Tibial nerve (tissue), 4 donors: ENCODE results near the gene GALNT10. TPM values are rescaled to one million over a fixed set of nuclear protein-coding genes. Genes with fewer than 3 reads are reported as not detected.
A peak's percentile ranks its signal among the peaks of the same experiment; 100 is the strongest.

Source experiments
- DNase-seq, 2 donors: peaks; one replicate each; pipeline ENCODE4 v3.0.0-alpha.2; 2019; ENCODE audit warnings: low spot score in 2 of 2
- H3K27ac ChIP-seq, 4 donors: fragments of 200-600 bp; sonication (generic) in 3 of 4; one replicate each; pipeline ENCODE4 v1.5.1; 2017 to 2019; ENCODE audit warnings: mild to moderate bottlenecking in 1 of 4
- H3K27me3 ChIP-seq, 2 donors: fragments of 200-600 bp; sonication (generic) in 1 of 2; one replicate each; pipeline versions ENCODE4 v1.5.1 to v1.6.0; 2017 to 2019
- H3K36me3 ChIP-seq, 3 donors: fragments of 200-600 bp; sonication (generic); one replicate each; pipeline ENCODE4 v1.5.1; 2018 to 2019
- H3K4me1 ChIP-seq, 4 donors: fragments of 200-600 bp; sonication (generic) in 3 of 4; one replicate each; pipeline ENCODE4 v1.5.1; 2017 to 2019
- H3K4me3 ChIP-seq, 4 donors: fragments of 200-600 bp; sonication (generic) in 3 of 4; one replicate each; pipeline ENCODE4 v1.5.1; 2017 to 2019; ENCODE audit warnings: mild to moderate bottlenecking in 1 of 4, moderate library complexity in 1 of 4
- H3K9me3 ChIP-seq, 4 donors: fragments of 200-600 bp; sonication (generic) in 3 of 4; one replicate each; pipeline ENCODE4 v1.5.1; 2017 to 2019
- EP300 ChIP-seq, 2 donors: sonication (generic); formaldehyde crosslinking; IDR thresholded peaks; one replicate each; pipeline ENCODE4 v1.6.1; 2017; ENCODE audit warnings: antibody characterized with exemption in 2 of 2, mild to moderate bottlenecking in 1 of 2
- POLR2A ChIP-seq, 2 donors: fragments of 450-650 bp; IDR thresholded peaks; one replicate each; pipeline ENCODE4 v1.6.1; 2017; ENCODE audit warnings: antibody characterized with exemption in 2 of 2, mild to moderate bottlenecking in 2 of 2, moderate library complexity in 2 of 2
- WGBS, 2 donors: methylation state at CpG; one replicate each; pipeline ENCODE4 v1.1.5; 2018; 5-methylcytosine and 5-hydroxymethylcytosine counted together
- total RNA-seq, 4 donors: library from RNA; depleted of rRNA; stranded (reverse); fragments of >200 nt; gene quantifications; one replicate each; pipeline ENCODE4 v1.1.0, GENCODE V29; 2016
- TF ChIP-seq, protein P1 (sequence below), 5 experiments: fragments of 200-600 bp in 3 of 5; fragments of 450-650 bp in 2 of 5; sonication (generic) in 3 of 5; IDR thresholded peaks; one replicate each; pipeline ENCODE4 v1.5.1; 2016 to 2019; ENCODE audit warnings: antibody characterized with exemption in 5 of 5, mild to moderate bottlenecking in 3 of 5, moderate library complexity in 2 of 5

The GALNT10 gene
- total RNA-seq, 4 donors from 2014 or later = 24.1 to 41.2 (median 26.7) TPM

DNA sequence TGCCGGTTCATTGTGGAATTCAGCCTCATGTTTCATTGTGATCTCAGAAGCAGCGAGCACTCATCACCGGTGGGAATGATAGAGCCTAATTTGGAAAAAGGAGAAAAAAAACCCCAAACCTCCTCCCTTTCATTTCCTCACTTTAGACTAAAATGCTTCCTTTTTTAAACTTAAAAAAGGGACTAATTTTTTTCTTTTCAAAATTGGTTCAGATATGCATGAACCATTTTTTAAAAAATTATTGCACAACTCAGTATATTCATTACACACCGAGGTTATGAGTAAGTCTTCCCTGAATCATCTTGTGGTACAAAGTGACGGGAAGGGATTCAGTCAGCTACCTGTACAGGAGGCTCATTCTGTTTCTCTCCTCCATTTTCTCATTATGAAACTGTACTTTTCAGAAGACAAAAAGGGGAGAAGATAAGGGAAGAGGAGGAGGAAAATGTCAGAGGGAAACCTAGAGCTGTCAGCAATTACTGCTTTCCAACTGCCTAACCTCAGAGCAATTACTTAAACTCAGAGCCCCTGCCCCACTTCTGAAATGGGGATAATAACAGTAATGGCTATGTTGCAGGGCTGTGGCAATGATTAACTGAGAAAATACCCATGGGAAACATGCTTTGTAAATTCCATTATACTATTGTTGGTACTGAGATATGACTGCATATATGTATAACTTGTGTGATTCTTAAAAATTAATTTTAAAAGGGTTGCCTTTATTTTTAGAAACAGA is 24.0 kb downstream of the GALNT10 start:
- H3K9me3 ChIP-seq = no peaks in the 10 kb centered on the region
- H3K4me1 ChIP-seq = peaks cover 0 to 15% (median 0%) of the 10 kb centered on the region in 4 donors
- H3K36me3 ChIP-seq = peaks cover 0 to 17% (median 0%) of the 10 kb centered on the region in 3 donors
- no peak for DNase-seq
- H3K4me3 ChIP-seq = no peak overlapping the region
- TF ChIP-seq POLR2A (IDR thresholded peaks at IDR 0.05) = no peak
- no peak for TF ChIP-seq EP300 (IDR thresholded peaks at IDR 0.05)
- TF ChIP-seq, protein P1, sequence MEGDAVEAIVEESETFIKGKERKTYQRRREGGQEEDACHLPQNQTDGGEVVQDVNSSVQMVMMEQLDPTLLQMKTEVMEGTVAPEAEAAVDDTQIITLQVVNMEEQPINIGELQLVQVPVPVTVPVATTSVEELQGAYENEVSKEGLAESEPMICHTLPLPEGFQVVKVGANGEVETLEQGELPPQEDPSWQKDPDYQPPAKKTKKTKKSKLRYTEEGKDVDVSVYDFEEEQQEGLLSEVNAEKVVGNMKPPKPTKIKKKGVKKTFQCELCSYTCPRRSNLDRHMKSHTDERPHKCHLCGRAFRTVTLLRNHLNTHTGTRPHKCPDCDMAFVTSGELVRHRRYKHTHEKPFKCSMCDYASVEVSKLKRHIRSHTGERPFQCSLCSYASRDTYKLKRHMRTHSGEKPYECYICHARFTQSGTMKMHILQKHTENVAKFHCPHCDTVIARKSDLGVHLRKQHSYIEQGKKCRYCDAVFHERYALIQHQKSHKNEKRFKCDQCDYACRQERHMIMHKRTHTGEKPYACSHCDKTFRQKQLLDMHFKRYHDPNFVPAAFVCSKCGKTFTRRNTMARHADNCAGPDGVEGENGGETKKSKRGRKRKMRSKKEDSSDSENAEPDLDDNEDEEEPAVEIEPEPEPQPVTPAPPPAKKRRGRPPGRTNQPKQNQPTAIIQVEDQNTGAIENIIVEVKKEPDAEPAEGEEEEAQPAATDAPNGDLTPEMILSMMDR (IDR thresholded peaks at IDR 0.05) = no peak
- H3K27ac ChIP-seq = peak overlapping the region in 2 of 4 donors; percentile 5 to 44
- 38 to 44% methylated on average over 5 of the region's 5 CpGs for WGBS, 2 donors
- no peaks in the 10 kb centered on the region for H3K27me3 ChIP-seq

DNA sequence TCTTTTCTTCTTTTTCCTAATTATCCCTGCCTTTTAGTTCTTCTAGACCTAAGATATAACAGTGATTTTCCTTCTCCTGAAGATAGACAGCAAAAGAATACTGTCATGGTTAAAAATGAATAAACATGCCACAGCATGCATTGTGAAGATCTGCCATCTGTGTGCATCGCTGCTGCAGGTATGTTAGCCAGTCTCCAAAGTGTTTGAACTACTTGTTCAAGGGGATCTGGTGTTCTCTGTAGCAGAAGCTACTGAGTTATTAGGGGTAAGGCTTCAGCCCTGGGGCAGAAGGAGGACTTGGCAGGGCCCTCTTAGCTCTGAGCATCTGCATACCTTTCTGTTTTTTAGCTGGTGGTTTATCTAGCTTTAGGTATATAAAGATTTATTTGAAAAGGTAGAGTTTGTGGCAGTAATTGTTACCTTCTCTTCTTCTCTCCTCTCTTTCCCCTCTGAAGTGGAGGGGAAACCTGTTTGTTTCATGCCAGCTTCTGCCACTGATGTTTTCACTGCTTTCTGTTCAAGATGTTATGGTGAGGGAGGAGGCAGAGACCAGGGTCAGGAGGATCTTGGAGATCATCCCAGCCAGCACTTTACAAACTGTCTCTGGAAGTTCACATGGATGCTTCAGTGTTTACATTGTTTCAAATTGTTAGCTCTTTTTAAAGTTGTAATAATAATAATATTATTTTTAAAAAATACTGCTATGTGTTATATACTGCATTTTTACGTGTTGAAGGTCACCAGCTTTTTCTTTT is 25.2 kb downstream of the GALNT10 start:
- 87 to 92% methylated on average over 2 of the region's 2 CpGs for WGBS, 2 donors
- TF ChIP-seq, protein P1 (IDR thresholded peaks at IDR 0.05) = no peak
- TF ChIP-seq POLR2A (IDR thresholded peaks at IDR 0.05) (no peak), EP300 (IDR thresholded peaks at IDR 0.05) (no peak)
- no peak overlapping the region for H3K27ac ChIP-seq

DNA sequence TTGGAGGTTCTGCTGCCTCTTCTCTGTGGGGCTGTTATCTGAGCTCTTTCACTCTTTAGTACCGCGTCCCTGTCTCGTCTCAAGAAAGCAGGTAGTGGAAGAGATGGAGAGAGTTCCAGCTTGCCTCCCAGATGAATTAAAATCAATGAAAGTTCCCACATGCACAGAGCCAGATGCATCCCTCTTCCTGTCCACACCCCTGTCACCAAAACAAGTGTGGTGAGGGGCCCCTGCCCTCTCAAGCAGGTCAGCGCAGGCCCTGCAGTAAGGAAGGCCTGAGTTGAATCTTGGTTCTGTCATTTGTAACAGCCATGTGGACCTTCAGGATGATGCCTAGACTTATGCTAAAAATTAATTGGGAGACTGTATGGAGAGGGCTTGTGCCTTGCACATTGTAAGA is 26.9 kb downstream of the GALNT10 start:
- no peak for DNase-seq
- 97% methylated on average over 4 of the region's 4 CpGs for WGBS, 2 donors
- H3K4me1 ChIP-seq = peaks cover 0 to 28% (median 12%) of the 10 kb centered on the region in 4 donors

More for the DNA sequence above, 25.2 kb downstream of the GALNT10 start:
- no peak overlapping the region for H3K4me3 ChIP-seq
- no peaks in the 10 kb centered on the region for H3K27me3 ChIP-seq
- H3K9me3 ChIP-seq = no peaks in the 10 kb centered on the region
- peaks cover 0 to 14% (median under 1%) of the 10 kb centered on the region in 4 donors for H3K4me1 ChIP-seq
- peaks cover 0 to 16% (median 0%) of the 10 kb centered on the region in 3 donors for H3K36me3 ChIP-seq
- no peak for DNase-seq

DNA sequence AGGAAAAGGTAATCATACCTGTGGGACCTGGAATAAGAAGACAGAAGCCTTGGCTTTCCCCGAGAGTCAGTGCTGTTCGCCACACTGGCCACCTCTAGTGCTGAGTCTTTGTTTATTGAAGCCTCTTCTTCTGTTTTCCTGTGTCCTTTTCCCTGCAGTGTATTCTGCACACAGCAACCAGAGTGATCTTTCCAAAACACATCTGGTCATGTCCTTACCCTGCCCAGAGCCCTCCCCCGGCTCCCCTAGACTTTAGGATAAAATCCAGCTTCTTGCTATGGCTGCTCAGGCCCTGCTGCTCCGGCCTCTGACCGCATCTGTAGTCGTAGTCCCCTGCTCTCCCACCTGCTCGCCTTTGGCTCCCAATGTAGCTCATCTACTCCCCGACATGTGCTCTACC is 28.3 kb downstream of the GALNT10 start:
- Histone ChIP-seq H3K4me3 (no peak overlapping the region), H3K27me3 (no peaks in the 10 kb centered on the region), H3K27ac (no peak overlapping the region), H3K36me3 (peaks cover 0 to 16% (median 0%) of the 10 kb centered on the region in 3 donors), H3K9me3 (no peaks in the 10 kb centered on the region), H3K4me1 (peaks cover 0 to 27% (median 12%) of the 10 kb centered on the region in 4 donors)
- 86 to 91% methylated on average over 8 of the region's 8 CpGs for WGBS, 2 donors
- no peak for DNase-seq
- no peak for TF ChIP-seq EP300 (IDR thresholded peaks at IDR 0.05)

More for the DNA sequence above, 26.9 kb downstream of the GALNT10 start:
- H3K4me3 ChIP-seq = no peak overlapping the region
- TF ChIP-seq POLR2A (IDR thresholded peaks at IDR 0.05) (no peak), EP300 (IDR thresholded peaks at IDR 0.05) (no peak)
- TF ChIP-seq, protein P1 (IDR thresholded peaks at IDR 0.05) = no peak
- no peaks in the 10 kb centered on the region for H3K9me3 ChIP-seq
- no peaks in the 10 kb centered on the region for H3K27me3 ChIP-seq
- peaks cover 0 to 16% (median 0%) of the 10 kb centered on the region in 3 donors for H3K36me3 ChIP-seq
- no peak overlapping the region for H3K27ac ChIP-seq

DNA sequence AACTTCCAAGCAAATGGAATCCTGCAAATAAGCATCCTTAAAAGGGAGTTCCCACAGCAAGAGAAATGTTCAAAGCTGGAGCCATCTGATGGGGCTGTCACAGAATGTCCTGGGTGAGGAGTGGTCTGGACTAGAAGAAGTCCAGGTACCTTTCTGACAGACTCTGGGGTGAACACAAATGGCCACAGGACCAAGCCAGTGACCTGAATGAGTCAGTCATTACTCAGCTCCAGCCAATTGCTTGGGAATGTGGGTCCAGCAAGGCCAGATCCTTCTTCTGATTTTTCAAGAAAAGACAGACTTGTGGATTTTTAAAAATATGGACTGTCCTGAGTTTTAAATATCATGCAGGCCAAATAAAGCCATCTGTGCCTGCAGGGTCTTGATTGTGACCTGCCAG is 30.1 kb downstream of the GALNT10 start:
- Histone ChIP-seq H3K27me3 (no peaks in the 10 kb centered on the region), H3K27ac (peak overlapping the region in 1 of 4 donors; percentile 51), H3K4me1 (peaks cover 0 to 16% (median 12%) of the 10 kb centered on the region in 4 donors), H3K9me3 (no peaks in the 10 kb centered on the region), H3K4me3 (no peak overlapping the region), H3K36me3 (peaks cover 0 to 16% (median 0%) of the 10 kb centered on the region in 3 donors)
- no peak for DNase-seq
- TF ChIP-seq POLR2A (IDR thresholded peaks at IDR 0.05) = no peak
